ENCODE results near the gene SLK. TPM values are rescaled to one million over a fixed set of nuclear protein-coding genes. Genes with fewer than 3 reads are reported as not detected.

SLK gene
- total RNA-seq, 1 donor from 2014 or later = 27.5 TPM

GRCh38 chr10:103918053-103918846 is 48.7 kb upstream of the SLK start, which contains the start of gene STN1:
TSS of gene STN1 (minus strand) at chr10:103918184. CDS start at chr10:103917594, 590 bp downstream.
- DNase-seq (ENCODE audit: low read depth) (peak; percentile 90), FAIRE-seq (no peak)
- no peaks in the 10 kb centered on the region for H3K9me3 ChIP-seq (ENCODE audit: insufficient read depth, low read depth, low read length)
- Mint-ChIP-seq H3K9me3 (ENCODE audit: unreplicated experiment) (peaks cover 3% of the 10 kb centered on the region), H3K36me3 (ENCODE audit: low read depth, unreplicated experiment) (no peaks in the 10 kb centered on the region), H3K27ac (ENCODE audit: unreplicated experiment) (peak within 1 kb of the TSS; percentile 98), H3K4me1 (ENCODE audit: low read depth, unreplicated experiment) (peaks cover 18% of the 10 kb centered on the region), H3K27me3 (ENCODE audit: low read depth, unreplicated experiment) (no peaks in the 10 kb centered on the region), H3K4me3 (ENCODE audit: unreplicated experiment) (peak within 1 kb of the TSS; percentile 90)
- TF ChIP-seq EZH2 (IDR thresholded peaks at IDR 0.05; ENCODE audit: insufficient read depth, low read length) = no peak
- peak; percentile 4 for TF ChIP-seq CTCF (IDR thresholded peaks at IDR 0.05; ENCODE audit: insufficient read depth, low read depth, low read length)
- H4K20me1 ChIP-seq (ENCODE audit: insufficient read depth, low read length) = no peaks in the 10 kb centered on the region
- H3K4me3 ChIP-seq (ENCODE audit: insufficient read depth, low read depth, low read length) = peak within 1 kb of the TSS; percentile 85
- peak within 1 kb of the TSS; percentile 91 for H3K27ac ChIP-seq (ENCODE audit: low read depth, low read length)
- H2AFZ ChIP-seq (ENCODE audit: low read depth, low read length) = peak within 1 kb of the TSS; percentile 90
- H3K4me2 ChIP-seq (ENCODE audit: low read length) = peak within 1 kb of the TSS; percentile 92
- no peaks in the 10 kb centered on the region for H3K36me3 ChIP-seq (ENCODE audit: insufficient read depth, low read length)
- peaks cover 37% of the 10 kb centered on the region for H3K79me2 ChIP-seq (ENCODE audit: insufficient read depth, low read length)
- no peaks in the 10 kb centered on the region for H3K27me3 ChIP-seq (ENCODE audit: insufficient read depth, low read length)
- H3K4me1 ChIP-seq (ENCODE audit: insufficient read depth, low read length) = peaks cover 27% of the 10 kb centered on the region
- H3K9ac ChIP-seq (ENCODE audit: low read length) = peak within 1 kb of the TSS; percentile 89

GRCh38 chr10:103919648-103920025 is 47.3 kb upstream of the SLK start:
- no peak overlapping the region for H3K4me3 Mint-ChIP-seq (ENCODE audit: unreplicated experiment)
- Histone ChIP-seq H3K79me2 (ENCODE audit: insufficient read depth, low read length) (peaks cover 30% of the 10 kb centered on the region), H3K27ac (ENCODE audit: low read depth, low read length) (no peak overlapping the region), H2AFZ (ENCODE audit: low read depth, low read length) (no peak overlapping the region), H3K27me3 (ENCODE audit: insufficient read depth, low read length) (no peaks in the 10 kb centered on the region), H3K36me3 (ENCODE audit: insufficient read depth, low read length) (no peaks in the 10 kb centered on the region), H3K4me3 (ENCODE audit: insufficient read depth, low read depth, low read length) (no peak overlapping the region), H4K20me1 (ENCODE audit: insufficient read depth, low read length) (no peaks in the 10 kb centered on the region), H3K4me1 (ENCODE audit: insufficient read depth, low read length) (peaks cover 27% of the 10 kb centered on the region), H3K9ac (ENCODE audit: low read length) (no peak overlapping the region), H3K9me3 (ENCODE audit: insufficient read depth, low read depth, low read length) (no peaks in the 10 kb centered on the region), H3K4me2 (ENCODE audit: low read length) (no peak overlapping the region)
- H3K9me3 Mint-ChIP-seq (ENCODE audit: unreplicated experiment) = peaks cover 3% of the 10 kb centered on the region
- H3K36me3 Mint-ChIP-seq (ENCODE audit: low read depth, unreplicated experiment) = no peaks in the 10 kb centered on the region
- FAIRE-seq = no peak
- DNase-seq (ENCODE audit: low read depth) = no peak
- no peaks in the 10 kb centered on the region for H3K27me3 Mint-ChIP-seq (ENCODE audit: low read depth, unreplicated experiment)
- TF ChIP-seq EZH2 (IDR thresholded peaks at IDR 0.05; ENCODE audit: insufficient read depth, low read length) (no peak), CTCF (IDR thresholded peaks at IDR 0.05; ENCODE audit: insufficient read depth, low read depth, low read length) (no peak)
- peaks cover 18% of the 10 kb centered on the region for H3K4me1 Mint-ChIP-seq (ENCODE audit: low read depth, unreplicated experiment)
- no peak overlapping the region for H3K27ac Mint-ChIP-seq (ENCODE audit: unreplicated experiment)

GRCh38 chr10:103921248-103921647 is 45.7 kb upstream of the SLK start:
- DNase-seq (ENCODE audit: low read depth) = no peak
- Histone ChIP-seq H3K4me3 (ENCODE audit: insufficient read depth, low read depth, low read length) (no peak overlapping the region), H2AFZ (ENCODE audit: low read depth, low read length) (peak overlapping the region; percentile 58), H4K20me1 (ENCODE audit: insufficient read depth, low read length) (no peaks in the 10 kb centered on the region), H3K9ac (ENCODE audit: low read length) (no peak overlapping the region), H3K36me3 (ENCODE audit: insufficient read depth, low read length) (no peaks in the 10 kb centered on the region), H3K79me2 (ENCODE audit: insufficient read depth, low read length) (peaks cover 15% of the 10 kb centered on the region), H3K4me1 (ENCODE audit: insufficient read depth, low read length) (peaks cover 21% of the 10 kb centered on the region), H3K27ac (ENCODE audit: low read depth, low read length) (no peak overlapping the region), H3K27me3 (ENCODE audit: insufficient read depth, low read length) (no peaks in the 10 kb centered on the region), H3K4me2 (ENCODE audit: low read length) (no peak overlapping the region), H3K9me3 (ENCODE audit: insufficient read depth, low read depth, low read length) (no peaks in the 10 kb centered on the region)
- no peak overlapping the region for H3K27ac Mint-ChIP-seq (ENCODE audit: unreplicated experiment)
- no peaks in the 10 kb centered on the region for H3K9me3 Mint-ChIP-seq (ENCODE audit: unreplicated experiment)
- H3K4me1 Mint-ChIP-seq (ENCODE audit: low read depth, unreplicated experiment) = peaks cover 12% of the 10 kb centered on the region
- TF ChIP-seq EZH2 (IDR thresholded peaks at IDR 0.05; ENCODE audit: insufficient read depth, low read length) (no peak), CTCF (IDR thresholded peaks at IDR 0.05; ENCODE audit: insufficient read depth, low read depth, low read length) (no peak)
- H3K27me3 Mint-ChIP-seq (ENCODE audit: low read depth, unreplicated experiment) = no peaks in the 10 kb centered on the region
- no peak overlapping the region for H3K4me3 Mint-ChIP-seq (ENCODE audit: unreplicated experiment)
- H3K36me3 Mint-ChIP-seq (ENCODE audit: low read depth, unreplicated experiment) = no peaks in the 10 kb centered on the region
- no peak for FAIRE-seq
